Measurements from ENCODE around the gene NTF3.
"Not testable (repeated sequence)": the region's sequence is repeated elsewhere in the genome, so short reads cannot be mapped to it uniquely, and the experiment has no call there.

Gene NTF3

DNA sequence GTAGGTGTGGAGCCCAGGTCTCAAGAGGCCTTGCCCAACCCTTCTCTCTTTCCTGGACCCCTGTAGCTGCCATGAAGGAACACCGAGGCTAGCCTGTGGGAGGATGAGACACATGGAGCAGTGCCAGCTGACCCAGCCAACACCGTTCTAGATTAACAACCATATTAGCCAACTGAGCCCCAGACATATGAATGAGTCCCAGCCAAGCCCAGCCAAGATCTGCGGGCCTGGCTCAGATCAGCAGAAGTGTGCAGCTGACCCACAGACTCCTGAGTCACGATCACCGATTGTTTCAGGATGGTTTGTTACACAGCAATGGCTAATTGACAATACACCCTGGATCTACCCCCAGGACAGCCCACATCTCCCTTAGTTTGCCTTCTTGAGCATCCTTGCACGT is 82.1 kb downstream of the NTF3 start:
- no peak for DNase-seq

- no peak for DNase-seq
Observed at GRCh38 chr12:5514545-5514944, 82.6 kb downstream of the NTF3 start.

- no peak for DNase-seq
Observed at GRCh38 chr12:5515458-5515857, 83.5 kb downstream of the NTF3 start.

GRCh38 chr12:5516371-5517241 is 84.7 kb downstream of the NTF3 start:
- DNase-seq: no peak

- no peak for DNase-seq
Observed at GRCh38 chr12:5518584-5519365, 86.9 kb downstream of the NTF3 start.

GRCh38 chr12:5520037-5520436 is 88.1 kb downstream of the NTF3 start:
- no peak for DNase-seq

DNA sequence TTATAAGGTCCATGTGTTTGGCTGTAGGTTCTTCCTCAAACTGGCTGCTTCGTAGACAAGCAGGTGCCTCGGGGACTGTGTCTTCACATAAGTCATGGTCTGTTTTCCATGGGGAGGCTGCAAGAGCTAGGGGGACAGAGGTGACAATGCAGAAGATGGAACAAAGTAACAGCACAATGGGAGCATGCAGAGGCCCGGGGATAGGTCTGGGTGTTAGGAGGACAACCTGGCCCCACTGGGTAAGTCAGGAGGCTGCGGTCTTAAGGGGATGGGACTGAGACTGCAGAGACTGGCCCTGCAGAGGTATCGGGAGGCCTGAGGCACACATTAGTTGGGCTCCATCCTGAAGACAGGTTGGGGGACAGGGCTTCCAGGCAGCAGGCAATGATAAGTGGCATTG is 88.9 kb downstream of the NTF3 start:
- DNase-seq: no peak

DNA sequence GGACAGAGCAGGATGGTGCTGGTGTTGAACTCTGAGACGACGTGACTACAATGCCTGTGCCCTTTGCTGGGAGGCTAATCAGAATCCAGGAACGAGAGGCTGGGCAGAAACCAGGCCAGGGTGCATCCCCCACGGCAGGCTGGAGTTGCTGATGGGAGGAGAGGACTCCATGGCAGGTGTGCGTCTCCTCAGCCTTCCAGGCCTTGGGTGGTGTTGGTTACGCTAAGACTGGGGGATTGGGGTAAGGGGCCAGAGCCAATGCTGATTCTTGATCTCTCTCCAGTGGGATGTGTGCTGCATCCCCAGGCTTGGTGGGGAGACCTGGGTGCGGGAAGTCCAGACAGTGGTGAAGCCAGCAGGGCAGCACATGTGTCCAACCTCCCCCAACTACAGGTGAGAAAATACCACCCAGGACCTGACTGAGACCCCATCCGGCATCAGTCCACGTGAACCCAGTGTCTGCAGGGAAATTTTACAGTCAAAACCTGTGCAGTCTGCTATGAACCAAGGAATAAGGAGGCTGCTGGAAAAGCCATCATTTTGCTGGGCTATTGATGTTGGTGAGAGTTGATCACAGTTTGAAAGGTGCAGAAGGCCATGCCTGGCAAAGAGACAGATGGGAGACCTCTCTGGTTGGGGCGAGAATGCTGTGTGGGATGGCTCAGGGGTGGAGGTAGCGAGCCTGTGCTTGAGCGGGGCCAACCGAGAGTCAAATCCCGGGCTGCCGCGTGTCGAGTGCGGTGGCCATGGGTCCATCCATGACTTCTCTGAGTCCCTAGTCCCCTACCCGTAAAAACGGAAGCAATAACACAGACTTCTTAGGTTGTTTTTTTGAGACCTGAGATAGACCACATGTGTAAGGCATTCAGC is 89.8 kb downstream of the NTF3 start:
- no peak for DNase-seq

GRCh38 chr12:5522432-5523335 is 90.8 kb downstream of the NTF3 start:
- DNase-seq: no peak

- DNase-seq: no peak
Observed at GRCh38 chr12:5523396-5524115, 91.6 kb downstream of the NTF3 start.

- no peak for DNase-seq
Observed at GRCh38 chr12:5524116-5524768, 92.3 kb downstream of the NTF3 start.

GRCh38 chr12:5524769-5525436 is 93.0 kb downstream of the NTF3 start:
- no peak for DNase-seq

DNA sequence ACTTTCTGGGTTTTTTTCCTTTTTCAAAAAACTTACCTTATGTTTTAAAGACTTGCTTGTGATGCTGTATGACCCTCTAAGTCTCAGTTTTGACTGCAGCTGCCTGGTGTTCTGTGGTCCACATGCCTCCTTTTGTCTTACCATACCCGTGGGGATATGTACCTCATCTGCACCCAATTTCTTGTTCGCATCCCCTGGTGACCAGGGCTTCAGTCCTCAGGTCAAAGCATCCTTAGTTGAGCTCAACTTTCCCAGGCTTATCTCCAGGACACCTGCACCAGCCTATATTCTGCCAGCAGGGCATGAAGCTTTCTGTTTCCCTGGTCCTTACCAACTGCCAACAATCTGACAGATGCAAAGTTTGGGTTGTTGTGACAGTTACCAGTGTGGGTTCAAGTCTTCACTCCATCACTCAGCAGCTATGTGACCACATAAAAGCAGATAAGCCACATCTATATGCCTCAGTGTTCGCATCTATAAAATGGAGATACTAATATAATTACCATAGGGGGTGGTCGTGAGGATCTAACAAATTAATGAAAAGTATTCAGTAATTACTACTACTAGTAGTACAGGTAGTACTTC is 94.0 kb downstream of the NTF3 start:
- DNase-seq: no peak

GRCh38 chr12:5533368-5533767 is 101.5 kb downstream of the NTF3 start:
- DNase-seq: no peak

GRCh38 chr12:5534426-5535199 is 102.7 kb downstream of the NTF3 start:
- DNase-seq: no peak

DNA sequence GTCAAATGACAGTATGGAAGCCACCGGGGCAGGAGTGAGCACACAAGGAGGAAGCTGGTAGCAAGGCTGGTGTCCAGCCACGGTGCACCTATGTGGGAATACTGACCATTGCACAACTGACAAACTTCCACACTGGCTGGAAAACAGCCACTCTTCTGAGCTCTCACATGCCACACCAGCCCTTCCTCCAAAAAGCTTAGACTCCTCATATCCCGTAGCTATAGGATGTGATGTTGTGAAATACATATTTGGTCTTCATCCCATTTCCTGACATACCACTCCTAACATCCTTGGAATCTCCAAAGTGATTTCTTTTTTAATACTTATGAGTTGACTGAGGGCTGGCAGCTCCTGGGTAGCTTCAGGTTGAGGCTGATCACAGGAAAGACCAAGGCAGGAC is 103.6 kb downstream of the NTF3 start:
- no peak for DNase-seq

DNA sequence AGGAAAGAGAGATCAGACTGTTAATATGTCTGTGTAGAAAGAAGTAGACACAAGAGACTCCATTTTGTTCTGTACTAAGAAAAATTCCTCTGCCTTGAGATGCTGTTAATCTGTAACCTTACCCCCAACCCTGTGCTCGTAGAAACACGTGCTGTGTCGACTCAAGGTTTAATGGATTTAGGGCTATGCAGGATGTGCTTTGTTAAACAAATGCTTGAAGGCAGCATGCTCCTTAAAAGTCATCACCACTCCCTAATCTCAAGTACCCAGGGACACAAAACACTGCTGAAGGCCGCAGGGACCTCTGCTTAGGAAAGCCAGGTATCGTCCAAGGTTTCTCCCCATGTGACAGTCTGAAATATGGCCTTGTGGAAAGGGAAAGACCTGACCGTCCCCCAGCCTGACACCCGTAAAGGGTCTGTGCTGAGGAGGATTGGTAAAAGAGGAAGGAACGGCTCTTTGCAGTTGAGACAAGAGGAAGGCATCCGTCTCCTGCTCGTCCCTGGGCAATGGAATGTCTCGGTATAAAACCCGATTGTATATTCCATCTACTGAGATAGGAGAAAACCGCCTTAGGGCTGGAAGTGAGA is 105.2 kb downstream of the NTF3 start:
- DNase-seq: not testable (repeated sequence)

GRCh38 chr12:5537771-5538170 is 105.9 kb downstream of the NTF3 start:
- DNase-seq: no peak

All from activated gamma-delta T cell (primary cell).